HL-60 (cell line): ENCODE results near the gene TIGD3.
A peak's percentile ranks its signal among the peaks of the same experiment; 100 is the strongest.

Experiments used
- DNase-seq, 2 experiments: peaks; one replicate each; pipeline ENCODE4 v3.0.0-alpha.2; 2010 to 2020; ENCODE audit warnings: low read depth in 1 of 2, low spot score in 1 of 2
- H3K27ac ChIP-seq: fragments of 250-450 bp; sonication (Bioruptor Pico); replicated peaks from 2 replicates; pipeline ENCODE4 v1.5.1; 2020; ENCODE audit warnings: mild to moderate bottlenecking, moderate library complexity
- H3K27me3 ChIP-seq: fragments of 250-450 bp; sonication (Bioruptor Pico); 2 replicates; pipeline ENCODE4 v1.5.1; 2021; ENCODE audit warnings: mild to moderate bottlenecking, moderate library complexity; ENCODE audit not compliant: insufficient read depth, poor library complexity, severe bottlenecking
- H3K4me3 ChIP-seq: replicated peaks from 2 replicates; pipeline ENCODE4 v1.5.1; 2011; ENCODE audit warnings: mild to moderate bottlenecking, control low read depth, low read length; ENCODE audit not compliant: insufficient read depth
- CTCF ChIP-seq: IDR thresholded peaks from one replicate; pipeline ENCODE4 v1.5.1; 2011; ENCODE audit warnings: low read length, control low read depth, inconsistent platforms; ENCODE audit not compliant: insufficient read depth
- GABPA ChIP-seq: IDR thresholded peaks from 2 replicates; pipeline ENCODE4 v1.6.1; 2012; ENCODE audit warnings: low read depth
- POLR2AphosphoS5 ChIP-seq: IDR thresholded peaks from 2 replicates; pipeline ENCODE4 v1.6.1; 2012; ENCODE audit warnings: low read depth
- REST ChIP-seq: IDR thresholded peaks from 2 replicates; pipeline ENCODE4 v1.6.1; 2012; ENCODE audit warnings: low read depth; ENCODE audit not compliant: insufficient replicate concordance
- SPI1 ChIP-seq: IDR thresholded peaks from 2 replicates; pipeline ENCODE4 v1.6.1; 2012; ENCODE audit warnings: low read depth, mild to moderate bottlenecking, borderline replicate concordance

Gene TIGD3

GRCh38 chr11:65327021-65327420 is 27.5 kb upstream of the TIGD3 start:
- H3K27ac ChIP-seq = no peak overlapping the region
- H3K27me3 ChIP-seq = no peaks in the 10 kb centered on the region
- no peak for TF ChIP-seq CTCF
- TF ChIP-seq REST = no peak
- no peak for TF ChIP-seq POLR2AphosphoS5
- TF ChIP-seq SPI1 = no peak
- TF ChIP-seq GABPA = no peak
- no peak overlapping the region for H3K4me3 ChIP-seq
- no peak for DNase-seq

GRCh38 chr11:65329478-65329877 is 25.1 kb upstream of the TIGD3 start:
- Histone ChIP-seq H3K4me3 (no peak overlapping the region), H3K27ac (peak overlapping the region; percentile 4; the same call in 1 of the 2 replicates), H3K27me3 (no peaks in the 10 kb centered on the region)
- TF ChIP-seq GABPA (no peak), SPI1 (peak; percentile 41; the same call in 1 of the 2 replicates), REST (no peak), POLR2AphosphoS5 (no peak), CTCF (no peak)
- DNase-seq = no peak

- peak overlapping the region; percentile 4; the same call in 1 of the 2 replicates for H3K27ac ChIP-seq
- TF ChIP-seq POLR2AphosphoS5 (no peak), REST (no peak), GABPA (no peak), CTCF (peak; percentile 61), SPI1 (no peak)
- H3K27me3 ChIP-seq = no peaks in the 10 kb centered on the region
- no peak overlapping the region for H3K4me3 ChIP-seq
- DNase-seq = peak; percentile 58 to 86
These were observed 24.6 kb upstream of the TIGD3 start for GRCh38 chr11:65329944-65330403.
